Skin epidermis (tissue), 12 donors: ENCODE data around the gene FSTL4.
"Not testable (repeated sequence)": the region's sequence is repeated elsewhere in the genome, so short reads cannot be mapped to it uniquely, and the experiment has no call there.

Experiments
- H3K27ac ChIP-seq, 21 experiments: fragments of 200-600 bp; sonication (generic) in 11 of 21; one replicate each; pipeline ENCODE4 v1.5.0; 2020; ENCODE audit warnings: mild to moderate bottlenecking in 3 of 21, inconsistent platforms in 2 of 21, moderate library complexity in 2 of 21
- H3K4me3 ChIP-seq, 7 experiments: fragments of 200-600 bp; sonication (generic) in 2 of 7; one replicate each; pipeline ENCODE4 v1.5.0; 2020; ENCODE audit warnings: inconsistent platforms in 2 of 7, mild to moderate bottlenecking in 2 of 7, moderate library complexity in 1 of 7

Gene FSTL4

DNA sequence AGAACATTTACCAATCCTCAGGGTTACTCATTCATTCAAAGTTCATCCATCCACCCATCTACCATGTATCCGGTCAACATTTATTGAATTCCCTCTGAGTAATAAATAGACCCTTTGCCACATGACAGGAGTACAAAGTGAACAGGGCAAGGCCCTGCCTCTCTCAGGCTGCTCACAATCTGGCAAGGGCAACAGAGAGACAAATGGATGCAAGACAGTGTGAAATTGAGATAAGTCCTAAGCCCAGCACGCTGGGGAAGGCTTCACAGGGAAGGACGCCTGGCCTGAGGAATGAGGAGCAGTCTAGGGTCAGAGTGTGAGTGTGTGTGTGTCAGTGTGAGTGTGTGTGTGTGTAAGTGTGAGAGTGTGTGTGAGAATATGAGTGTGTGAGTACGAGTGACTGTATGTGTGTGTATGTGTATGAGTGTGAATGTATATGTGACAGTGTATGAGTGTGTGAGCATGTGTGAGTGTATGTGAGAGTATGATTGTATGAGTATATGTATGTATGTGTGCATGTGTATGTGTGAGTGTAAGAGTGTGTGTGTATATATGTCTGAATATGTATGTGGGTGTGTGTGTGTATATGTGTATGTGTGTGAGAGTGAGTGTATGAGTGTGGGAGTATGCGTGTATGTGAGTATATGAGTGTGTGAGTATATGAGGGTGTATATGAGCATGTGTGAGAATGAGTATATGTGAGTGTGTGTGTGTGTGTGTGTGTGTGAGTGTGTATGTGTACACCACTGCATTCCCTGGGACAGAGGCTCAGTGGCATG lies 145.6 kb downstream of the FSTL4 start:
- no peak overlapping the region for H3K4me3 ChIP-seq
- peak overlapping the region in 1 of 21 experiments; percentile 26 for H3K27ac ChIP-seq

DNA sequence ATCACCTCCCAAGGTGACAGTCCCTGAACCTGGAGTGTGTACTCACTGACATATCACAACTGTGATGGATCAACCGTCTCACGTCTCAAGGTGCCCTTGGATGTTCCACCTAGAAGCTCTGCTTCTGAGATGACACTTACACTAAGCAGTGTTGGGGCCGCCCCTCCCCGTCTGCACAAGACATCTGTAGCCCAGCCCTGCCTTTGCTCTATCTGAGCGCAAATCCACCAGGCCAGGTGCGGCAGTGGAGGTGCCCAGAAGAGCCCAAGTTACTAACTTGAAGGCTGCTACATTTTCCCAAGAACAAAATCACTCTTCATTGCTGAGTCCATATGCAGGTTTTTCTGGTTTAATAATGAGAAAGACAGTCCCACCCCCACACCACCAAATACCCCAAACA lies 148.3 kb downstream of the FSTL4 start:
- H3K4me3 ChIP-seq, result no peak overlapping the region
- H3K27ac ChIP-seq, result no peak overlapping the region

DNA sequence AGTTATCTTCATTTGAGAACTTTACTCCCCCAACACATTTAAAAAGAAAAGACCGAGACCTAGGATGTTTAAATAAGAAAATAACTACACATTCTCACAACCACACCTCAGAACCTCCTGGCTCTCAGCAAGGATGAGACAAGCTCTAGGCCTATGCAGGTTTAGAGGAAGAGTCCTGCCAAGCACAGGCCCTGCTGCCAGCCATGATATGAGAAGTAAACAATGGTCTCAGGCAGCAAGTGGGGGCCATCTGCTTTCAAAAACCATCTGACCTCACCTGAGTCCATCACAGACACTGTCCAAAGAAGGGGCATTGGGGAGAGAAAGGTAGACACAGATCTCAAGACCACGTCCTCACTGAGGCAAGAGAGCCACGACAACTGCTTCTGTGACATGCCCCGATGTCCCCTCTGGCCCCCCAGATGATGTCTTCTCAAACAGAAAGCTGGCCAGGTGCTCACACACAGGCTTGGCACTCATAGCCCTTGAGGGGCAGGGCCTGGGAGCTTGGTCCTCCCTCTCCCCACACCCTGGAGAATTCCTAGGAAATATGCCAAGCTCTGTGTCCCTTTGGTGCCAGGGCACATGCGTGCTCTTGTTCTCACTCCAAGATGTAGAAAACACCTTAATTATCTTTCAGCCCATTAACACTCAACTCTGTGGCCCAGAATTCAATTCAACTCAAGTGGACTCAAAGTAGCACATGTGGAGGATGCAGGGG lies 150.4 kb downstream of the FSTL4 start:
- Histone ChIP-seq H3K27ac (no peak overlapping the region), H3K4me3 (no peak overlapping the region)

DNA sequence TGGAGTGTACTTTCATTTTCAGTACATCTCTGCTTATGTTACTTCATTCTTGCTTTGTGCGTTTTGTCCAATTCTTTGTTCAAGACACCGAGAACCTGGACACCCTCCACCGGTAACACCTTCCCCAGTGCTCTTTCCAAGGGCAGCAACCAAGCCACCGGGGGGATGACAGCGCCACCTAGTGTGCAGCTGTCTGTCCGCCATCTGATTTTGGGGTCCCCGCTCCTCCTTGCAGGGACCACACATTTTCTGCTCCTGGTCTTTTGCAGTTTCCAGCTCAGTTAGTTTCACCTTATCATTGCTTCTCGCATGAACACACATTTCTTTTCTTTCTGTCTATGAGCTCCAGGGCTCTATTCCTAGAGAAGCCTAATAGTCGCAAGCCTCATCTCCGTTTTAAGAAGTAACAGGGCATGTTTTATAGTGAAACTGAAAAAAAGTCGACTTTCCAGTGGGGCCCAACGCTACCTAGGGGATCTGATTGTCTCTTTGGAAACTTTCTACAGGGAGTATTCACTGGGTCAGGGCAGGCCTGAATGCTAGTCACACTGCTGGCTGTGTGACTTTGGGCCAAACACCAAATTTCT lies 152.1 kb downstream of the FSTL4 start:
- no peak overlapping the region for H3K27ac ChIP-seq
- no peak overlapping the region for H3K4me3 ChIP-seq

DNA sequence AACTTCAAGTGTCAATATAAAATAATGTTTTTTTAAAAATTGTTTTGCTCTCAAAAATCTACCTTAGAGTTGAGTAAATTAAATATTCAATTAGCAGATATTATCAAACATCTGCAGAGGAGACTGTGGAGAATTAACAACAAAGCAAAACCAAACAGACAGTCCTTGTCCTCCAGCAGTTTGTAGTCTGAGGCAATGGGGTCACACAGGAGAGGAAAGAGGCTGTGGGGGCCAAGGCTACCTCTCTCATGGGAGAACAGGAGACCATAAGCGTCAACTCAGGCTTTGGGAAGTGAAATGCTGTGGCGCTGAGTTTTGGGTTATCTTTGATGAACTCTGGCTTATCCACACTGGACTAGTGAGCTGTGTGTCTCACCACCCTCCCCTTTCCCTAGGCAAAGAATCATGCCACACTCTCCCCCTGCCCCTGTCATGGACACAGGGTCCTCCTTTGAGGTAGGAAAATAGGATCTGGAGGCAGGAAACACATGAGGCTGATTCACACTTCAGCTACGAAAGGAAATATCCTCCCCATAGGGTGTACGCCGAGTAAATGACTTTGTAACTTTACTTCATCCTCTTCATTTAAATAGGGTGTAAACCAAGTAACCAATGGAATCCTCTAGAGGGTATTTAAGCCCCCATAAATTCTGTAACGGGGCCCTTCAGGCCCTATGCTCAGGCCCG lies 152.7 kb downstream of the FSTL4 start:
- no peak overlapping the region for H3K4me3 ChIP-seq
- no peak overlapping the region for H3K27ac ChIP-seq

DNA sequence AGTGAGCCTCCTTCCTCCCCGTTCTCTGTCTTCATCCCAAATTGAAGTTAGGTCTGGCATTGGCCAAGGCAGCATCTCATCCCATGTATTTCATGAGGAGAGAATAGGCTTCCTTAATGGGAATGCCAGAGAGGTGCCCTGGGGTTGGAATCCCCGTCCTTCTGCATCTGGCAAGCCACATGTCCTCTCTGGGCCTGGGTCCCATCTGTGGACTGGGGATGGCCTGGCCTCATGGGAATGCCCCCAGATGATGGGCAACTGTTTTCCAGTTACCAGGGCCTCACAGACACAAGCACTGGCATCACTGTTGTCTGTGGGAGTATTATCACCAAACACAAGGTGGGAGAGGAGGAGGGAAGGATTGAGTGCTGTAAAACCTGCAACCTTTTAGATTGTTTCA lies 153.9 kb downstream of the FSTL4 start:
- no peak overlapping the region for H3K27ac ChIP-seq

DNA sequence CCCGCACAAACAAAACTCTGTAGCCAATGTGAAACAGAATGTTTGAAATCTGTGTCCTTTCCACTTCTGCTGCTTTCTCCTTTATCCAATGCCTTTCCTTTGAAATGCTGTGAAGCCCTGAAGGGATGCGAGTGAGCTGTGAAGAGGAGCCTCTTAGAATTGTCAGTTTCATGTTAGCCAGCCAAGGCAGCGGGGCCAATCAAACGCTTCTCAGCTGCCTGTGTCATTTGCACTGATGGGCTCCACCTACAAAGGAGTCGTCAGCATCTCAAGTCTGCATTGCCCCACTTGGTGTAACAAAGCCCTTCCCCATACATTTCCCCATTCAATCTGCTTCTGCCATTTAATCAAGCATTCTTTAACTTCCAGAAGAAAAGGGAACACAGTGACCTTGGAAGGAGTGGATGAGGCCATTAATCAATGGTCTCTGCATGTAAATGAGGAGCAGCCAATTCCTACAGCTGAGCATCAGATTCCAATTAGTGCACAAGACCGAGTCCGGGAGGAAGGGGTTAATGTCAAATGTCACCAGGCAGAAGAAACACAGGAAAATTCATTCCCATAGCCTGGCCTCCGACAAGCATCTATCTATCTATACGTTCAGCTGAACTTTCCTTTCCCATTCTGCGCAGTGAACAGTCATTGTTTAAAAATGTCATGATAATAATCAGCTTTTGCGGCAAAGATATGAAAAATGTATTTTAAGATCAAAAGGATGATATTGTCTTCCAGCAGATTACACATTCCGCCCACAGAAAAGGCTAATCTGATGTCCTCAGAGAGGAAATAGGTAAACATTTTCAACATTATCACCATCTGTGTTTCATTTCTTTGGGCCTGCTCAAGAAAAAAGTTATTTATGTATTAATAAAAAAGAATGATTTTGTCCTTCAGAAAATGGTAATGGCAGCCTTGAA lies 154.6 kb downstream of the FSTL4 start:
- Histone ChIP-seq H3K27ac (no peak overlapping the region), H3K4me3 (no peak overlapping the region)

More for the DNA sequence above, 153.9 kb downstream of the FSTL4 start:
- H3K4me3 ChIP-seq, result no peak overlapping the region

DNA sequence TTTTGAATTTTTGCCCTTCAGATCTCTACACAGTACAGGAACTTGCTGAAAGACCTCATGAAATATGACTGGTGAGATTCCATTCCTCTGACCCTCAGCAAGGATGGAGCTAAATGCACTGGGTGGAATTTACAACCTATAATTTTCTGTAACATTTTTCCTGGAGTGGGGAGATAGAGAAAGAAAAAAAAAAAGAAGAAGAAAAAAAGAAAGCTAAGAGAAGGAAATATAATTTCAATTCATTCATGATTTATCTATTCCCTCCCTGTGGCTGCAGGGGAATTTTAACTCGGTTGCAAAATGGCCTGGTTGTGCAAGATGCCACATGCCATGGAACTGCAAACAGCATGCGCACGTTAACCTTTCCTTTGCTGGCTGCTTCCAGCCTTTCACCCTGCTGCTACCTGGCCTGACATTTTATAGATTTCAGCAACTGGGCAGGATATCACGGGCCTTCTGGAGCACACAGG lies 155.4 kb downstream of the FSTL4 start:
- H3K27ac ChIP-seq, result no peak overlapping the region
- H3K4me3 ChIP-seq, result no peak overlapping the region

DNA sequence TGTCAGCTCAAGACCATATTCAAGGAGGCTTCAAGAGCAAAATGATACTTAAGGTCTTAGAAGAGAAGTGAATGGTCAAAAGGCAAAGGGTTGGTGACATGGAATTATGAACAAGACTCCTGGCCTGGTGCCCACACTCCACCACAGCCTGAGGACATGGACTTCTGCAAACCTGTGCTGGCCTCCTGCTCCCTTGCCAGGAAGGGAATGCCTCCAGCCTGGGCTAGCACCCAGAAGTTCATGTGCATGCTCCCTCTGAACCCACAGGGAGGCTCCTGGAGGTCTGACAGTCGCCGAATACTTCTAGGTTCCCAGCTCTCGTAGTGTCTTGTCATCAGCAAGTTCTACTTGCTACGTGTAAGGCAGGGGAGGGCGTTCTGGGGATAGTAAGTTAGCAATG lies 156.7 kb downstream of the FSTL4 start:
- no peak overlapping the region for H3K27ac ChIP-seq

DNA sequence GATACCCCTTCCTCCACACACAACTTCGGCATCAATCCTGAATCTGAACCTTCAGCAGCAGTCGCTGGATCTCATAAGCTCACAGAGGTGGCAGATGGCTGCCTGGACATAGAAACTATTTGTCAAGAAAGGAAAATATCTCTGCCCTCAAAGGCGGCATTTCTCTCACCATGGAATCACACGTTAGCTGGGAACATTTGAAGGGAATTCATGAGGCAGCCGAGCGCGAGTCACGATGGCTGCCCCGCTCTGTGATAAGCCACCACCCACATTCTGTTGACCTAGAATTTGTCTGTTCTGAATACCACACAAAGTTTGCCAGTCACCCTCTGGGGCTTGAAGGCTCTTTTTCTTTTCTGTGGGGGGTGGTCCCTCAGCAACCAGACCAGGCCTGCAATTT lies 157.9 kb downstream of the FSTL4 start:
- H3K27ac ChIP-seq, result no peak overlapping the region

More for the DNA sequence above, 156.7 kb downstream of the FSTL4 start:
- H3K4me3 ChIP-seq, result no peak overlapping the region

DNA sequence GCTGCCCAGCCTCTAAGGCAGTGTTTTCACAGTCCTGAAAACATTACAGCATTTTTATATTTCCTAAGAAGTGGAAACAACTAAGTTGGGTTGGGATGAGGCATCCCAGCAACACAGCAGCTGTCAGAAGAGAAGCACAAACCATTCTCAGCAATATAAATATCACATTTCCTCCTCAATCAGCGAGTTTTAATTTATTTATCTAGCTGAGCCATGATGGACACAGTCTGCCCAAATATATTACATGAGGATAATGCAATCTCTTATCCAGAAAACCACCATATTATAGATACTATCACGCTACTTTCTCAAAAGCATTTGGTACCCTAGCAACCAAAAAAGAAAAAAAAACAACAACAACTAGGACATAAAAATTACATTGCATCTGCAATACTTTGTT lies 158.5 kb downstream of the FSTL4 start:
- Histone ChIP-seq H3K4me3 (no peak overlapping the region), H3K27ac (no peak overlapping the region)

More for the DNA sequence above, 157.9 kb downstream of the FSTL4 start:
- H3K4me3 ChIP-seq, result no peak overlapping the region

DNA sequence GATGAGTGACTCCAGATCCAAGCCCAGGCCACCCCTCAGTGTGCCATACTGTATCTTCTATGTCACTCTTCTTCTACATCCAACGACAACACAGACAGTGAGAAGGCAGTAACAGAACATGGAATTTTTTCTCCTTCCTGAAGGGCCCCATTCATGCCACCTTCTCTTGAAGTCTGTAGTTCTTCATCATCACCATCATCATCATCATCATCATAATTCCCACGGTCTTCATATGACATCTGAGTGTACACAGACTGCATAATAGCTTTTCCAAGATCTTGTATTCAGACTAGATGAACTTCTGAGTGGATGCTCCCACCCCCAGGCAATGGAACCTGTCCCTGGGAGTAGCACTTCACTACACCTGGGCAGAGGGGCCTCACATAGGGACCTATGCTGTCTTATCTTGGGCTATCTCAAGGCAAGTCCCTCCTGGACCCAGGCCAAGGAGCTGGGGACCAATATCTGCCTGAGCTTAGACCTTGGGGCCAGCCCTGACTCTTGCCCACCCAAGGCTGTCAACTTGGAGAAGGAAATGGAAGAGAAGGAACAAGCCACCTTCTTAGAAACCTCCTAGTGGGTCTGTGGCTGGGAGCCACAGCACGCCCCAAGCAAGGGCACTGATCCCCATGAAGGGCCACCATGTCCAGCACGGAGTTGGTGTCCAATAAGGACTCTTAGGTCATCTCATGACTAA lies 159.1 kb downstream of the FSTL4 start:
- H3K4me3 ChIP-seq, result no peak overlapping the region
- H3K27ac ChIP-seq, result no peak overlapping the region

DNA sequence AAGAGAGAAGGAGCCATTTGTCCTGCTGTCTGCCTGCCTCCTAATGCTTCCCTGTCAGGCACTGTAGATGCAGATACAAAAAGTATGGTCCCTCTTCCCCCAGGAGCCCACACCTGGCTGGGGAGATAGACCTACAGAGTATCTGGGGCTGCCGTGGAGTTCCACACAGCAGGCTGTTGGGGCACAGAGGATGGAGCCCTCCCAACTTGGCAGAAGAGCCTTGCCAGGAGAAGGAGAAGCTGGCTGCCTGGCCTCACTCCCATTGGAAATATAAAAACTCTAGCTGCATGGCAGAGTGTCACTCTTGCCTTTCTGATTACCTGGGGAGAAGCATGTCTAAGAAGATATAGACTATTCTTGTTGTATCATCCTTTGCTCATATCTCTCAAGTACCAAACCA lies 160.4 kb downstream of the FSTL4 start:
- no peak overlapping the region for H3K27ac ChIP-seq
- no peak overlapping the region for H3K4me3 ChIP-seq

DNA sequence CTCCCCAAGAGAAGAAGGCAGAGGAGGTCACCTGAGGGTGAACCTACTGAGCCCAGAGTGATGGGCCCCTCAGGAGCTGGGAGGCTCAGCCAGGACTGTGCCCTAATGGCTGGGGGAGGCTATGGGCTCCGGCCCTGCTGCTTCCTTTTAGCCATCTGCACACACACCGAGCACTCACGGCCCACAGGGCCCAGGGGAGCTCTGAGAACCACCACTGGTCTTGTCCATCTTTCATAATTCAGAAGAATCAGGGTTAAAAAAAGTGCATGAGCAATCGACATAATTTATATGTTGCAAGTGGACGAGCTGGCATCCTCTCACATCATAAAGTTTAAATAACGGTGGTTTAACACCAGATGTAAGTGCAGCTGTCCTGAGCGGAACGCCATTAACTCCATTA lies 162.1 kb downstream of the FSTL4 start:
- no peak overlapping the region for H3K27ac ChIP-seq
- H3K4me3 ChIP-seq, result no peak overlapping the region

DNA sequence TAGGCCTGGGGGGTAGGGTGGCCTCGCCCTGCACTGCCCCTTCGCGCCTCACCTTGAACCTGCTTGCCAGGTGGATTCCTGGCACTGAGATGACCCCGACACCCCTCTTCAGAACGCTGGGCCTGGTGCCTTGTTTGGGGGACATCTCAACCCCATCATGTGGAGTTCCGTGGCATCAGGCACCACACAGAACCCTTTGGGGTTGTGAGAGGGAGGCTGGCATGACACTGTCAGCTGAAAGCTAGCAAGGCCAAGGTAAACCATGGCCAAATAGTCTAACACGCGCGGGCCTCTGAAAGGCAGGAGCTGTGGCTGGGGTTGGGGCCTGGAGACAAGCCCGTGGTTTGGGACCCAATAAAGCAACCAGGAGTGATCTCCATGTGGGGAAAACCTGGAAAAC lies 163.2 kb downstream of the FSTL4 start:
- H3K27ac ChIP-seq, result no peak overlapping the region
- H3K4me3 ChIP-seq, result no peak overlapping the region

DNA sequence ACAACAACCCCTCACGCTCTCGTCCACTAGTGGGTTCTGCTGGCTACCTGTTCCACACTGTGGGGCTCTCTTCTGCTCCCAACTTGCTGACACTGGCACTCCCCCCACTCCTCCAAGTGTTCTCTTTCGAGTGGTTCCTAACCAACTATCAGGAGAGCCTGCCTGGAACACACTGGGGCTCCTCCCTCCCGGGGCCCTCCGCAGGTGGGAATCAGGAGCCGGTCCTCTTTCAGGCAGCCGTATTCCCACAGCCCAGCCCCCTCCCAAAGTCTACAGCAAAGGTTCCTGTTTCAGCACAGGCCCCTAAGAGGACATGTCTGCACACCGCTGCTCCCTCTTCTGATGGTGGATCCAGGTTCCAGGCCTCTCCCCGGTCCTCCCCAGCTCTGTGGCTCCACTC lies 165.9 kb downstream of the FSTL4 start:
- Histone ChIP-seq H3K27ac (no peak overlapping the region), H3K4me3 (no peak overlapping the region)

DNA sequence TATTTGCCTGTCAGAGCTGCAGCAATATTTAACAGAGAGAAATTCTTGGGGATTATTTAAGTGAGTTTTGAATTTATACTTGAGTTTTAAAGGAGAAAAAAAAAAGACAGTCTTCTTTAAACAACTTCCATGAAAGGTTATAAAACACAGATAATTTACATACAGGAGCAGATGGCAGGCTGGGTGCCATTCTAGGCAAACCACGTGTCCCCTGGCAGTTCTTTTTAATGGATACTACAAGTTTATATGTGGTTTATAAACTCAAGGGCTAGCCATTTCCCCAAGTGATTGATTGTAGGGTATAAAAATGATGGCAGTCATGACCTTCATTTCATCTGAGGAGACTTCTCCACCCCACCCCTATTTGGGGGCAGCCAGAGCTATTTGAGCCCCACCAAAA lies 166.6 kb downstream of the FSTL4 start:
- no peak overlapping the region for H3K27ac ChIP-seq
- no peak overlapping the region for H3K4me3 ChIP-seq

DNA sequence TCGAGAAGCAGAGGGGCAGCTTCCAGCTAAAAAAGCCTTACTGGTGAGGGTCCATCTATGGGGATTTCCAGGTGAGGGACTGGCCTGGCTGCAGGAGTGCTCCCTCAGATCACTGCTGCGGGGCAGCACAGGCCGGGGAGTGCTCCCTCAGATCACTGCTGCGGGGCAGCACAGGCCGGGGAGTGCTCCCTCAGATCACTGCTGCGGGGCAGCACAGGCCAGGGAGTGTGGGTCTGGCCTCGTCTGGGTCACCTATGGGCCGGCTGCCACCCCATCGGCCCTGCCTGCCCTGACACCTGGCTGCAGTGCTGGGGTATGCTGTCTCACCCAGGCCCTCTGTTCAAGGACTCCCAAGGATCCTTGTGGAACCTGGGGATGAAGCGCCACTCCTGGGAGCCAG lies 167.1 kb downstream of the FSTL4 start:
- H3K4me3 ChIP-seq, H3K27ac ChIP-seq: not testable (repeated sequence)

DNA sequence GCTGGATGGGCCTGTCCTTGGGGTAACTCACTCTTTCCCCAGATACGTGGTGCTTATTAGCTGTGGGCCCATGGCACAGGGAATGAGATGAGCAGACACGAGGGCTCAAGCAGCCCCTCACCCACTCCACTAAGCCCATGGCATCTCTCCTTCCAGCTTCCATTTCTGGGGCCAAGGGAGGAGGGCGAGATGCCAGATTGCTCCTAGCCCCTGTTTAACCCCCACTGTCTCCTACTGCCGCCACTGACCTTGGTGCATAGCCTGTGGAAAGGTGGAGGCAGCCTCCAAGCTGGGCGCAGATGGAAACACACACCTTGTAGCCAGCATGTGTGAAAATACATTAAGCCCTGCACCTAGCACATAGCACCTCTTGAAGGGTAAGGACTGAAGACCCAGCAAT lies 167.6 kb downstream of the FSTL4 start:
- Histone ChIP-seq H3K27ac (no peak overlapping the region), H3K4me3 (no peak overlapping the region)
